Measurements from ENCODE around the gene EXOC3L4.

The EXOC3L4 gene

DNA sequence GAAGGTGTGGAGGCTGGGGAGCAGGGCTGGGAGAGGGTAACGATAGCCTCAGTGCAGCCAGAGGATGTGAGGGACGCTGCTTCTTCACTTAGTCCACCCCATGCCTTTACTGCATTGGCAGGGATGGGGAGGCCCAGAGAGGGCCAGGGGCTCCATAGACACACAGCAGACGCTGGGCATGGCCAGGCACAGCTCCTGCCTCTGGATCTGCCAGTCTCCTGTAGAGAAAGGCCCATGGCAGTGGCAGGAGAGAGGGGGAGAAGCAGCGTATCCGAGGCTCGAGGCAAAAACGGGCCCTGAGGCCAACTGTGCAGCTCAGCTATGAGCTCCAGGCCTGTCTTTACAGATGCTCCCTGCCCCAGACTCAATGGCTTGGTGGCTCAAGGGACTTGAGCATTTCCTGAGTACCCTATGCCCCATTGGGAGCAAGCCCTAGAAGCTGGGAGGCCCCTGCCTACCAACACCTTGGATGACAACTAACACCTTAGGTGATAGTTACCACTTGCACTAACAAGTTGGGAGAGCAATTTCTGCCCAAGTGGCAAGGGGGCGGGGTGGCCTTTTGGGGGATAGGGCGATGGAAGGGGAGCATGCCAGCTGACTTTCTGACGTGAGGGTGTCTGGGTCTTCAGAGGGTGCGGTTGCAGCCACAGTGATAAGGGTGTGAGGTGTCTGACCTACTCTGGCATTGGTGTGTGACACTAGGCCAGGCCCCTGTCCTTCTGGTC, 15.5 kb upstream of the EXOC3L4 start:
- TF ChIP-seq GATA3 (IDR thresholded peaks at IDR 0.05; ENCODE audit: low read depth, low read length) (no peak), GATA2 (IDR thresholded peaks at IDR 0.05; ENCODE audit: low read depth, low read length) (no peak)

DNA sequence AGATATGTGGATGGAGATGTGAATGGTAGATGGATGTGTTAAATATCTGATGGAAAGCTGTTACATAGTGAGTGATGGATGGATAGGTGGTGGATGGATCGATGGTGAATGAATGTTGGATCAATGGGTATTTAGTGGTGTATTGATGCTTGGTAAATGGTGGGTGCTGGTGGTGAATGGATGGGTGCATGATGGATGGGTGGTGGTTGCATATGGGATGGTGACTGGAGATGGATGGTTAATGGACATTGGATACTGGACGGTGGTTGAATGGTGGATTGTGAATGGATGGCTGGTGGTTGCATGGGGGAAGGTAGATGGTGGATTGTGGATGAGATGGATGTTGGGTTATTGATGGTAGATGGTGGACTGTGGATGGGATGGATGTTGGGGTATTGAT, 12.6 kb upstream of the EXOC3L4 start:
- TF ChIP-seq GATA3 (IDR thresholded peaks at IDR 0.05; ENCODE audit: low read depth, low read length) (no peak), GATA2 (IDR thresholded peaks at IDR 0.05; ENCODE audit: low read depth, low read length) (no peak)

DNA sequence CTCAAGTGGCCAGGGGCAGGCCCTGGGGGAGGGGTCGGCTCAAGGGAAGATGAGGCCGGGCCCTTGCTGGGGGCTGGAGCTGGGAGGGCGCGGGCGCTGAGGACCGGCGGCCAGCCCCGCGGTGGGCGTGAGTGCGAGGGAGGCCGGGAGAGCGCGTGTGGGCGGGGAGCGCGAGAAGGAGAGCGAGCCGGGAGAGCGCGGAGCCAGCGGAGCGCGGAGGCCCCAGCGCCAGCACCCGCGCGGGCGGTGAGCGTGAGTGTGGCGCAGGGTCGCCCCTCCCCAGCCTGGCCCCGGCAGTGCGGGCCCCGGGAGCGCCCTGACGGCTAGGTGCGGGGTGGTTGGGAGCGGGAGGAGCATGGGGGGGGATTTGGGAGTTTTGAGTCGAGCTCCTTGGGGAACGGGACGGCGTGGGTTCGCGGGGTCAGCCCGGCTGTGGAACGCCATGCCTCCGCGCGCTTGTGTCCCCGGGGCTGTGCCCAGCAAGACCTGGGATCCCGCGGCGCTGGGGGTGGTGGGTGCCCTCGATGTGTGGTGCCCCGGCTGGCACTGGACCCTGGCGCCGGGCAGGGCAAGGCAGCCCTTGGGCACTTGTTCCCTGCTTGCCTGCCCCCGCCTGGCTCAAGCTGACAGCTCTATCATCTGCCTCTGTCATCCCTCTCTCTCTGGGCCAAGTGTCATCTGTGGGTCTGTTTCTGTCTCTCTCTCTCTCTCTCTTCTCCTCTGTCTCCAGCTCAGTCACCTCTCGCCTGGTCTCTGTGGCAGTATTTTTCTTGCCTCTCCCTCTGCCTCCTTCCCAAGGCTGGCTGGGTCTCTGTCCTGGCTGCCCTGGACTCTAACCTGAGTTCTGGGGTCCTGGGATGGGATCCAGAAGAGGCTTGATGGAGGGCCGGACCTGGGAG, 10.3 kb upstream of the EXOC3L4 start, which contains the start of gene LBHD2:
Gene LBHD2 (plus strand): TSS at position 190 of the 899 bp plus-strand sequence. CDS start 1,803 bp downstream, outside the sequence.
- TF ChIP-seq GATA2 (IDR thresholded peaks at IDR 0.05; ENCODE audit: low read depth, low read length), result no peak
- no peak for TF ChIP-seq GATA3 (IDR thresholded peaks at IDR 0.05; ENCODE audit: low read depth, low read length)

DNA sequence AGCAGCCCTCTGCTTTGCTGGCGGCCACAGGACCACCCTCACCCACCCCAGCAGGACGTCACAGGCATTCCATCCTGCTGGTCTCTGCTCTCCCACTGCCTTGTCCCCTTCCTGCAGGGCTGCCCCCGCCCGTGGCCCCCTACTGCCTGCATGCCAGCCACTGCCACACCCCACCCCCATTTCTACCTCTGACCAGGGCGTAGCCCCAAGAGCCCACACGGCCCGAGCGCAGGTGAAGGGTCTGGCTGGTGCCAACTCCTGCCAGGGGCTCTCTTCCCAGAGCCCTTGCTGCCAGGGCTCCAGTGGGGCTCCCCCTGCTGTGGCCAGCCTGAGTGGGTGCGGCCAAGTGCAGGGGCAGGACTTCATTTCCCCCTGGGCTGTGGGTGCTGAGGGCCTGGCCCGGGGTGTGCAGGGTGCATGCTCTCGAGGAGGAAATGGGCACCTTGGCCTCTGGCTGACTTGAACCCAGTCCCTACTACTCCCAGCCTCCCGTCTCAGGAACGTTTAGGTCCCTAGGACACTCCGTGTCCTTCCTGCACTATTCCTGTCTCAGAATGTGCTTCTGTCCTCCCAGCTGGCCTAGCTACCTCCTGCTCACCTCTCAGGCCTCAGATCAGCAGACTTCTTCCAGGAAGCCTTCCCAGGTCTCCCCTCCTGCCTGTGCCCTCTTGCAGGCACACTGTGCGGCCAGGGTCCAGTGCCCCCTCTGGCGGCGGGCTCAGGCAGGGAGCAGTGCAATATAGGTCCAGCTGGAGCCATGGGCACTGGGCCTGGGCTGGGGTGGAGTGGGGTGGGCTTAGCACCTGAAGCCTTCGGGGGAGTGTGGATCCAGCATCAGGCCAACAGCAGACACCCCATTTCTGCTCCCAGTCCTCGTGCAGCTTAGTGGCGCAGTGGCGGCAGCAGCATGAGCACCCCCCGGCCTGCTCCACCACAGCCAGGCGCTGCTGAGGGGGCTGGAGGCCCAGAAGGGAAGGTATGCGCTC, 9.1 kb upstream of the EXOC3L4 start:
- TF ChIP-seq GATA2 (IDR thresholded peaks at IDR 0.05; ENCODE audit: low read depth, low read length) (no peak), GATA3 (IDR thresholded peaks at IDR 0.05; ENCODE audit: low read depth, low read length) (no peak)

DNA sequence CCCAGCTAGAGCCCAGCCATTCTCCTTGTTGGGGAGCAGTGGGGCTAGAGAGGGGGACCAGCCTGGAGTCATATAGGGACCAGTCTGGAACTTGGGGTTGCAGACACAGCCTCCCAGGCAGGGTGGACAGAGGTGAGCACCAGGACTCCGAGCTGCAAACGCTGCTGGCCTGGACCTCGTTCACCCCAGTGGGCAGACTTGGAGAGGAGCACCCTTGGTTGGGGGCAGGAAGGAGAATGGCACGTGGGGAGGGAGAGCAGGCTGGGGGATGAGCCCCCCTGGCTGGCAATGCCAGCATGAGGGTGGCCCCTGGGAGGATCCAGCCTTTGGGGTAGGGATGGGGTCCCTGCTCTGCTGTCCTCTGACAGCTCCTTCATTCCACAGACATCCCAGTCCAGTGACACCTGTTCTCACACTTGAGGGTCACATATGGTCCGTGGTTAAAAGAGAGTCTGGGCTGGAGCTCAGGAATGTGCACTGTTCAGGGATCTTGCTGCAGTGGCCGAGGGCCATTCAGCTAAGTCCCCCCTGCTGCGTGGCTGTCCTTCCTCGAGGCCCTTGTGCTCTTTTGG, 7.7 kb upstream of the EXOC3L4 start:
- TF ChIP-seq GATA3 (IDR thresholded peaks at IDR 0.05; ENCODE audit: low read depth, low read length) (no peak), GATA2 (IDR thresholded peaks at IDR 0.05; ENCODE audit: low read depth, low read length) (no peak)

DNA sequence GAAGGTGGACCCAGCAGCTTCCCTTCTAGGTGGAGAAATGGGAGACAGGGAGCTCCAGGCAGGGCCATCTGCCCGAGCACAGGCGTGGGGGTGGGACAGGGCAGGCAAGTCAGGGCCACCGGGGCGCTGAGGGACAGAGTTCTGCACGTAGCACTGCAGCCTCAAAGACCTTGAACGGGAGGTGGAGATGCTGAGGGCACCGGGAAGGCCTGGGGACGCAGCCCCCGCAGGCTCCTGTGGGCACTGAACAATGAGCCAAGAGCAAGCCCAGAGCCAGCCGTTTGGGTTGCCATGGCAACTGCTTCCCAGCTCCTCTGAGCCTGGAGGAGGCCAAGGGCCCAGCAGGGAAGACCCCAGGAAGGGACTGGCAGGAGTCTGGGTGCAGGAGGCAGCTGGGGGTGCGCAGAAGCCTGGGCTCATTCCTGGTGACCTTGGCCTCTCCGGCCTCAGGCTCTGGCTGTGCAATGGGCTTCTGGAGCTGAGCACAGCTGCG, 7.1 kb upstream of the EXOC3L4 start:
- no peak for TF ChIP-seq GATA2 (IDR thresholded peaks at IDR 0.05; ENCODE audit: low read depth, low read length)
- TF ChIP-seq GATA3 (IDR thresholded peaks at IDR 0.05; ENCODE audit: low read depth, low read length), result no peak

DNA sequence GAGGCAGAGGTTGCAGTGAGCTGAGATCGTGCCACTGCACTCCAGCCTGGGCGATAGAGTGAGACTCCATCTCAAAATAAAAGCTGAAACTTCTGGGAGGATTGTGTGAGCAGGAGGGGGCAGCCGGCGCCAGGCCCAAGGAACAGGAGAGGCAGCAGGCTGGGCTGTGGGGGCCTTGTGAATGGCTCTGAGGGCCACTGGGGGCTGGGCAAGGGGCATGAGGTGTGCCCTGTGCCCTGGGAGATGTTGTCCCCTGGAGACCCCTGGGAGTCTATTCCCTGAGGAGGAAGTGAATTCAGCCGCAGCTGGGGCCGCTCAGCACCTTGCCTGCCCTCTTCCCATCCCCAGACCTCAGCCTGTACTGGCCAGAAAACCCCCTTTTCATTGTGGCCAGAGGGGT, 5.6 kb upstream of the EXOC3L4 start:
- TF ChIP-seq GATA2 (IDR thresholded peaks at IDR 0.05; ENCODE audit: low read depth, low read length) (no peak), GATA3 (IDR thresholded peaks at IDR 0.05; ENCODE audit: low read depth, low read length) (no peak)

DNA sequence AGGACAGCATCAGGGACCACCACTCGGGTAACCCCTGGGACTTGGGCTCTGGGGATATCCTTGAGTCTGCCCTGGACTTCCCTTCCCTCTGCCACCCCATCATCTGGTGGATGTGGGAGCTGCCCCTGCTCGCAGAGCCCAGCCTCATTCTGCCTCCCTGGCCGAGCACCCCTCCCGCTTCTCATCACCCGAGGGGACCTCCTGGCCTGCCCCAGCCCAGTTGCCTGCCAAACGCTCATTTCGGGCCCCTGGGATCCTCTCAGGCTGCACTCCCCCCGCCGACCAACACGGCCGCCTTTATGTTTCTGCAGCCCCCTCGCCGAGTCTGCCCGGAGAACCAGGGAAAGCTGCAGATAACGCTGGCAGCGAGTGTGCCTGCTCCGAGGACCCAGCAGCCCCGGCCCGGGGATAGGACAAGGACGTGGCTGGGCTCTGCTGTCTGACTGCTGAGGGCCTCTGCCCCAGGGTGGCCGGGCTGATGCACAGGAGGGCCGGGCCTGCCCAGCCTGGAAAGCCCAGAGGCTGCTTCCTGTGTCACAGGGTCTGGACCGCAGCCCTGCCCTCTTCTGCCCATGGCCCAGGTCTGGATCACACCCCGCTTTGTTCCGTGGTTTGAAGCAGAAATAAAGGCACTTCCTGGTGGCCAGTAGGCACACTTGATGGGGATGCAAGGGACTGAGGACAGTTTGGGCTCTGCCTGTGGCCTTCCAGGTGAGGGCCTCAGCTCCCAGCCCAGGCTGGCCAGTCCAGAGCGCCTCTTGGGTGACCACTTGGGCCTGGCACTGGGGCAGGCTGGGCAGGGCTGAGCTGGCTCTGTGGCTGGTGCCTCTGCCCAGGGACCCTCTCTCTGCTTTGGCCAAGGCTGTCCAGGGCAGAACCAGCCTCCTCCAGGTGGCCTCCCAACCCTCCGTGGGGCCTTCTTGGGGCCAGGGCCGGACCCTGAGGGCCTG, 4.9 kb upstream of the EXOC3L4 start:
- no peak for TF ChIP-seq GATA2 (IDR thresholded peaks at IDR 0.05; ENCODE audit: low read depth, low read length)
- TF ChIP-seq GATA3 (IDR thresholded peaks at IDR 0.05; ENCODE audit: low read depth, low read length), result no peak

DNA sequence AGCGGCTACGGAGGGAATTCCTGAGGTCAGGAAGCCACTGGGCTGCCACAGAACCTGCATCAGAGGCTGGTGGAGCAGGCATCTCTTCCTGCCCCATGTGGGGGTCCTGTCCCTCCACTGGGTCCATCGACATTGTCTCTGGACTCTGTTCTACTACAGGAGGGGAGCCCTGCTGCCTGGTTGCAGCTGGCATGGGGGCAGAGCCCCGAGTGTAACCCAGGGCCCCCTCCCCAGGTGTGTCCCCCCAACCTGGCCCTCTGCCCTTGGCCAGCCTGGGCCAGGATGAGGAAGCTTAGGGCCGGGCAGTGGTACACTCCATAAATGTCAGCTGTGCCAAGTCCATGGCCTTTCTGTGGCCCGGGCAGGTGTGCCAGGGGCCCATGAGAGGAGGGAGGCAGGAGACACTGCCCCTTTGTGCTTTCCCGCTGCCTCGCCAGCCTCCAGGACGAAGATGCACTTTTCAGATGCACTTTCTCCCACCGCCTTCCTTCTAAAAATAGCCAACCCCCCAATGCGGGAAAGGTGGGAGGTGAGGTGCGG, 4.0 kb upstream of the EXOC3L4 start:
- TF ChIP-seq GATA2 (IDR thresholded peaks at IDR 0.05; ENCODE audit: low read depth, low read length), result no peak
- no peak for TF ChIP-seq GATA3 (IDR thresholded peaks at IDR 0.05; ENCODE audit: low read depth, low read length)

DNA sequence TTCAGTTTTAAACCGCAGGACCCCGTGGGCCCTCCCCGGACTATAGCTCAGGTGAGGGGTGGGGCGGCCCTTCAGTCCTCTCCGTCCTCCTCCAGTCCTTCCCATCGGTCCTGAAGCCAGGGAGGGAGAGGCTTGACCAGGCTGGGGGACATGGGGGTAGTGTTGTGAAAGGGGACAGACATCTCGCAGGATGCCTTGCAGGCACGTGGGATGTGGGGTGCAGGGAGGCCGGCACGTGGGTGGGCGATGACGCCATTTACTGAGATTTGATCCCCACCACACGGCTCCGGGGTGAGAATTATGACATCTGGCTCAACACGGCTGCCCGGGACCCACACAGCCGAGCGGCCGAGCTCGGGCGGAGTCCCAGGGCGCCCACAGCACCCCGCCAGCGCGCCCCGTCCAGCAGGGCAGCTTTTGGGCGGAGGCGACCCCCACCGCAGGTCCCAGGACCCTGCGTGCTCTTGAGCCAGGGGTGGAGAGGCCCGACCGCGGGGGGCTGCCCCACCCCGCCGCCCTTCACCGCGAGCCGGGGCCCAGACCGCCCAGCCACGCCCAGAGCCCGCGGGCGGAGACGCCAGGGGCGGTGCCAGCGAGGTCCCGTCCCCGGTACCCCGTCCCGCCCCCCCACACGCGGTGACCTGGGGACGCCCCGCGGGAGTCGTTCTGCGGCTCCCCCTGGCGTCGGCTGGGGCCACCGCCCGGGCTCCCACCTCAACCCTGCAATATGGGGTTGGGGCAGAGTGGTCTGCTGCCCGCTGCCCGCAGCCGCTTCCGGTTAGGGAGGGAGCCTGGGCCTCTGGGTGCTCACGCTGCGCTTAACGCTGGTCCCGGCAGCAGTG, 3.3 kb upstream of the EXOC3L4 start:
- TF ChIP-seq GATA2 (IDR thresholded peaks at IDR 0.05; ENCODE audit: low read depth, low read length), result no peak
- TF ChIP-seq GATA3 (IDR thresholded peaks at IDR 0.05; ENCODE audit: low read depth, low read length), result no peak

DNA sequence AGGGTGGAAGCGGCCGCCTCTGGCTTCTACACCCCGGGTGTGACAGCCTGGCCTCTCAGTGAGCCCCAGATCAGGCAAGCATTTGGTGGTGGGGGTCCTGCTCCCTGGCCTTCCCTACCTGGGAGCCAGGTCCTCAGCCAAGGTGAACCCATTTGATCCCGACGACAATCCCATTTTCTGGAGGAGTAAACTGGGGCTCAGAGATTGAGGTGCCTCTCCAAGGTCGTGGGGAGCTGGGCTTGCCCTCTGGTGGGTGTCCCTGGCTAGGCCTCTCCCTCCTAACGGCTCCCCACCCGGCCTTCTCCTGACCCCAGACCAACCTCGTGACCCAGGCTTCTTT, 2.7 kb upstream of the EXOC3L4 start:
- no peak for TF ChIP-seq GATA2 (IDR thresholded peaks at IDR 0.05; ENCODE audit: low read depth, low read length)
- no peak for TF ChIP-seq GATA3 (IDR thresholded peaks at IDR 0.05; ENCODE audit: low read depth, low read length)

Data from SH-SY5Y (cell line).